ENCODE data around the gene USP15. TPM values are rescaled to one million over a fixed set of nuclear protein-coding genes. Genes with fewer than 3 reads are reported as not detected.

Gene USP15
- total RNA-seq, 2 donors from 2014 or later, result 27.9 to 29.1 TPM

- no peak overlapping the region for H3K27ac ChIP-seq (ENCODE audit: low read depth, low read length)
- peaks cover 5% of the 10 kb centered on the region for H3K9me3 Mint-ChIP-seq
- no peaks in the 10 kb centered on the region for H3K9me3 ChIP-seq (ENCODE audit: control insufficient read depth, low read length)
- no peaks in the 10 kb centered on the region for H3K36me3 ChIP-seq (ENCODE audit: control insufficient read depth, insufficient read depth, low read length)
- H3K4me3 ChIP-seq (ENCODE audit: low read length), result no peak overlapping the region
- H3K4me1 ChIP-seq (ENCODE audit: control insufficient read depth, insufficient read depth, low read length), result no peaks in the 10 kb centered on the region
- H3K27ac Mint-ChIP-seq, result no peak overlapping the region
- peaks cover 9% of the 10 kb centered on the region for H3K36me3 Mint-ChIP-seq (ENCODE audit: low read depth)
- DNase-seq, result no peak
- no peaks in the 10 kb centered on the region for H3K27me3 Mint-ChIP-seq (ENCODE audit: insufficient read depth)
- no peak for TF ChIP-seq CTCF (conservative IDR thresholded peaks at IDR 0.05)
- no peak overlapping the region for H3K9ac ChIP-seq (ENCODE audit: extremely low read depth, low read length, poor library complexity, severe bottlenecking)
- H3K4me1 Mint-ChIP-seq, result no peaks in the 10 kb centered on the region
- H3K27me3 ChIP-seq (ENCODE audit: control insufficient read depth, insufficient read depth, low read length, poor library complexity, severe bottlenecking), result no peaks in the 10 kb centered on the region
- no peak overlapping the region for H3K4me3 Mint-ChIP-seq
- WGBS, 2 experiments (ENCODE audit: insufficient coverage in 1 of 2, insufficient read length in 1 of 2), result 80 to 98% methylated on average over 1 to 3 of the region's 3 CpGs
Measured at GRCh38 chr12:62370189-62370588, 110.0 kb downstream of the USP15 start.

GRCh38 chr12:62371661-62372060, 111.5 kb downstream of the USP15 start:
- H3K9me3 Mint-ChIP-seq, result no peaks in the 10 kb centered on the region
- no peak for DNase-seq
- no peaks in the 10 kb centered on the region for H3K27me3 ChIP-seq (ENCODE audit: control insufficient read depth, insufficient read depth, low read length, poor library complexity, severe bottlenecking)
- 93 to 100% methylated on average over 2 to 3 of the region's 4 CpGs for WGBS, 2 experiments (ENCODE audit: insufficient coverage in 1 of 2, insufficient read length in 1 of 2)
- no peak overlapping the region for H3K4me3 Mint-ChIP-seq
- no peak overlapping the region for H3K9ac ChIP-seq (ENCODE audit: extremely low read depth, low read length, poor library complexity, severe bottlenecking)
- no peaks in the 10 kb centered on the region for H3K4me1 Mint-ChIP-seq
- H3K27me3 Mint-ChIP-seq (ENCODE audit: insufficient read depth), result no peaks in the 10 kb centered on the region
- H3K27ac ChIP-seq (ENCODE audit: low read depth, low read length), result no peak overlapping the region
- H3K4me1 ChIP-seq (ENCODE audit: control insufficient read depth, insufficient read depth, low read length), result no peaks in the 10 kb centered on the region
- no peak overlapping the region for H3K27ac Mint-ChIP-seq
- no peak overlapping the region for H3K4me3 ChIP-seq (ENCODE audit: low read length)
- no peaks in the 10 kb centered on the region for H3K36me3 Mint-ChIP-seq (ENCODE audit: low read depth)
- H3K9me3 ChIP-seq (ENCODE audit: control insufficient read depth, low read length), result no peaks in the 10 kb centered on the region
- H3K36me3 ChIP-seq (ENCODE audit: control insufficient read depth, insufficient read depth, low read length), result no peaks in the 10 kb centered on the region
- TF ChIP-seq CTCF (conservative IDR thresholded peaks at IDR 0.05), result no peak

GRCh38 chr12:62372134-62372533, 111.9 kb downstream of the USP15 start:
- Histone ChIP-seq H3K36me3 (ENCODE audit: control insufficient read depth, insufficient read depth, low read length) (no peaks in the 10 kb centered on the region), H3K4me3 (ENCODE audit: low read length) (no peak overlapping the region), H3K9me3 (ENCODE audit: control insufficient read depth, low read length) (no peaks in the 10 kb centered on the region), H3K27ac (ENCODE audit: low read depth, low read length) (no peak overlapping the region), H3K4me1 (ENCODE audit: control insufficient read depth, insufficient read depth, low read length) (no peaks in the 10 kb centered on the region), H3K27me3 (ENCODE audit: control insufficient read depth, insufficient read depth, low read length, poor library complexity, severe bottlenecking) (no peaks in the 10 kb centered on the region), H3K9ac (ENCODE audit: extremely low read depth, low read length, poor library complexity, severe bottlenecking) (no peak overlapping the region)
- no peaks in the 10 kb centered on the region for H3K27me3 Mint-ChIP-seq (ENCODE audit: insufficient read depth)
- H3K36me3 Mint-ChIP-seq (ENCODE audit: low read depth), result no peaks in the 10 kb centered on the region
- no peaks in the 10 kb centered on the region for H3K9me3 Mint-ChIP-seq
- H3K4me1 Mint-ChIP-seq, result no peaks in the 10 kb centered on the region
- no peak for TF ChIP-seq CTCF (conservative IDR thresholded peaks at IDR 0.05)
- no peak for DNase-seq
- H3K27ac Mint-ChIP-seq, result no peak overlapping the region
- no peak overlapping the region for H3K4me3 Mint-ChIP-seq
- 70% methylated on average over 2 of the region's 2 CpGs; no CpG with 5 or more reads in 1 of the 2 experiments for WGBS, 2 experiments (ENCODE audit: insufficient coverage in 1 of 2, insufficient read length in 1 of 2)

Measured in endodermal cell (in vitro differentiated cells).